NCI-H2107 treated with DMSO at 0.1 percent for 48 hours (cell line): ENCODE measurements around the gene TIMP3.

ENCODE experiments used
- DNase-seq: peaks from one replicate; lab custom pipeline; 2025; ENCODE audit not compliant: unreplicated experiment; lab: John Stamatoyannopoulos, UW

TIMP3 gene

GRCh38 chr22:32785321-32786026, 16.0 kb upstream of the TIMP3 start:
- DNase-seq: no peak

GRCh38 chr22:32786027-32786418, 15.5 kb upstream of the TIMP3 start:
- DNase-seq: no peak

GRCh38 chr22:32788904-32789624, 12.4 kb upstream of the TIMP3 start:
- no peak for DNase-seq

- DNase-seq: no peak
These were observed 11.5 kb upstream of the TIMP3 start for GRCh38 chr22:32789797-32790620.

- no peak for DNase-seq
These were observed 10.4 kb upstream of the TIMP3 start for GRCh38 chr22:32791056-32791455.

- DNase-seq: no peak
These were observed 10.0 kb upstream of the TIMP3 start for GRCh38 chr22:32791485-32791884.

- DNase-seq: no peak
These were observed 7.9 kb upstream of the TIMP3 start for GRCh38 chr22:32793589-32793988.

- no peak for DNase-seq
These were observed 6.9 kb upstream of the TIMP3 start for GRCh38 chr22:32794449-32795213.

GRCh38 chr22:32795214-32795596, 6.3 kb upstream of the TIMP3 start:
- DNase-seq: no peak

GRCh38 chr22:32796865-32797573, 4.5 kb upstream of the TIMP3 start:
- DNase-seq: no peak

GRCh38 chr22:32799496-32799895, 2.0 kb upstream of the TIMP3 start:
- no peak for DNase-seq

- DNase-seq: no peak
These were observed 1.2 kb upstream of the TIMP3 start for GRCh38 chr22:32800158-32800882.

GRCh38 chr22:32800994-32801536, 440 bp upstream of the TIMP3 start:
- DNase-seq: no peak

- DNase-seq: no peak
These were observed 796 bp downstream of the TIMP3 start for GRCh38 chr22:32802237-32802765.

GRCh38 chr22:32803020-32803737, 1.7 kb downstream of the TIMP3 start:
- no peak for DNase-seq

- no peak for DNase-seq
These were observed 2.4 kb downstream of the TIMP3 start for GRCh38 chr22:32803738-32804435.

- no peak for DNase-seq
These were observed 3.2 kb downstream of the TIMP3 start for GRCh38 chr22:32804531-32805360.
